Measurements from ENCODE around the gene ERGIC3.

GRCh38 chr20:35508493-35509218 is 33.2 kb upstream of the ERGIC3 start:
- no peak for TF ChIP-seq CREB5 (CRISPR knock-in tag; IDR thresholded peaks at IDR 0.05; ENCODE audit: low read depth)
- no peak for TF ChIP-seq POU6F1 (CRISPR knock-in tag; IDR thresholded peaks at IDR 0.05; ENCODE audit: borderline replicate concordance, low read depth)
- TF ChIP-seq ZFP3 (CRISPR knock-in tag; IDR thresholded peaks at IDR 0.05) = no peak
- no peak for TF ChIP-seq CSDC2 (CRISPR knock-in tag; IDR thresholded peaks at IDR 0.05)
- no peak for TF ChIP-seq RARB (CRISPR knock-in tag; IDR thresholded peaks at IDR 0.05)
- TF ChIP-seq ZNF8 (CRISPR knock-in tag; IDR thresholded peaks at IDR 0.05) = no peak
